Measurements from ENCODE around the gene PDE4B. TPM values are rescaled to one million over a fixed set of nuclear protein-coding genes. Genes with fewer than 3 reads are reported as not detected.

The PDE4B gene
- total RNA-seq, 4 donors from 2014 or later, result 5.5 to 13.6 (median 9.3) TPM

GRCh38 chr1:66074147-66074546 is 281.5 kb downstream of the PDE4B start:
- WGBS, 2 donors, result 83 to 85% methylated on average over 2 of the region's 2 CpGs
- no peak for DNase-seq (ENCODE audit: low spot score in 2 of 2)
- TF ChIP-seq, protein P1, sequence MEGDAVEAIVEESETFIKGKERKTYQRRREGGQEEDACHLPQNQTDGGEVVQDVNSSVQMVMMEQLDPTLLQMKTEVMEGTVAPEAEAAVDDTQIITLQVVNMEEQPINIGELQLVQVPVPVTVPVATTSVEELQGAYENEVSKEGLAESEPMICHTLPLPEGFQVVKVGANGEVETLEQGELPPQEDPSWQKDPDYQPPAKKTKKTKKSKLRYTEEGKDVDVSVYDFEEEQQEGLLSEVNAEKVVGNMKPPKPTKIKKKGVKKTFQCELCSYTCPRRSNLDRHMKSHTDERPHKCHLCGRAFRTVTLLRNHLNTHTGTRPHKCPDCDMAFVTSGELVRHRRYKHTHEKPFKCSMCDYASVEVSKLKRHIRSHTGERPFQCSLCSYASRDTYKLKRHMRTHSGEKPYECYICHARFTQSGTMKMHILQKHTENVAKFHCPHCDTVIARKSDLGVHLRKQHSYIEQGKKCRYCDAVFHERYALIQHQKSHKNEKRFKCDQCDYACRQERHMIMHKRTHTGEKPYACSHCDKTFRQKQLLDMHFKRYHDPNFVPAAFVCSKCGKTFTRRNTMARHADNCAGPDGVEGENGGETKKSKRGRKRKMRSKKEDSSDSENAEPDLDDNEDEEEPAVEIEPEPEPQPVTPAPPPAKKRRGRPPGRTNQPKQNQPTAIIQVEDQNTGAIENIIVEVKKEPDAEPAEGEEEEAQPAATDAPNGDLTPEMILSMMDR (IDR thresholded peaks at IDR 0.05), result no peak
- no peak for TF ChIP-seq POLR2A (IDR thresholded peaks at IDR 0.05)
- intact Hi-C loops (cut with DNase I; ENCODE audit: low total_unique reads), result no loop called here
- no peak overlapping the region for H3K4me3 ChIP-seq (ENCODE audit: low read depth, poor library complexity, severe bottlenecking)

DNA sequence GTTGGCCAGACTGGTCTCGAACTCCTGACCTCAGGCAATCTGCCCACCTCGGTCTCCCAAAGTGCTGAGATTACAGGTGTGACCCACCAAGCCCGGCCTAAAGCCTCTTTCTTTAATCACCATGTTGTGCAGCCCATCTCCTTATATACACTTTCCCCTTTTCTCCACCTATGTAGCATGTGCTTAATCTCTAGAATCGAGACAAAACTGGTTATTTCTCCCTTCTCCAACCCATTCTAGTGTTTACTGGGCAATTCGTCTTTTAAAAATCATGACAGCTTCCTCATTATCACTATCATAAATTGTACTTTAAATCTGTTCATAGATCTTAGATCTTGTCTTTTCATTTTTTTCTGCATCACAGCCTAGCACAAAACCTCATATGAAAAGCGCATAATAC is 285.7 kb downstream of the PDE4B start:
- DNase-seq (ENCODE audit: low spot score in 2 of 2), result no peak
- TF ChIP-seq, protein P1 (IDR thresholded peaks at IDR 0.05), result no peak
- no peak for TF ChIP-seq POLR2A (IDR thresholded peaks at IDR 0.05)
- H3K4me3 ChIP-seq (ENCODE audit: low read depth, poor library complexity, severe bottlenecking), result no peak overlapping the region
- intact Hi-C loops (cut with DNase I; ENCODE audit: low total_unique reads), result no loop called here
- 73 to 76% methylated on average over 6 of the region's 6 CpGs for WGBS, 2 donors

- no peak for DNase-seq (ENCODE audit: low spot score in 2 of 2)
- no peak overlapping the region for H3K4me3 ChIP-seq (ENCODE audit: low read depth, poor library complexity, severe bottlenecking)
- TF ChIP-seq, protein P1 (IDR thresholded peaks at IDR 0.05), result no peak
- TF ChIP-seq POLR2A (IDR thresholded peaks at IDR 0.05), result no peak
- WGBS, 2 donors, result 69% methylated on average over 3 of the region's 3 CpGs
- intact Hi-C loops (cut with DNase I; ENCODE audit: low total_unique reads), result no loop called here
Measured at GRCh38 chr1:66083003-66083402, 290.3 kb downstream of the PDE4B start.

GRCh38 chr1:66084442-66084841 is 291.7 kb downstream of the PDE4B start:
- H3K4me3 ChIP-seq (ENCODE audit: low read depth, poor library complexity, severe bottlenecking), result no peak overlapping the region
- TF ChIP-seq POLR2A (IDR thresholded peaks at IDR 0.05), result no peak
- TF ChIP-seq, protein P1 (IDR thresholded peaks at IDR 0.05), result no peak
- intact Hi-C loops (cut with DNase I; ENCODE audit: low total_unique reads), result no loop called here

DNA sequence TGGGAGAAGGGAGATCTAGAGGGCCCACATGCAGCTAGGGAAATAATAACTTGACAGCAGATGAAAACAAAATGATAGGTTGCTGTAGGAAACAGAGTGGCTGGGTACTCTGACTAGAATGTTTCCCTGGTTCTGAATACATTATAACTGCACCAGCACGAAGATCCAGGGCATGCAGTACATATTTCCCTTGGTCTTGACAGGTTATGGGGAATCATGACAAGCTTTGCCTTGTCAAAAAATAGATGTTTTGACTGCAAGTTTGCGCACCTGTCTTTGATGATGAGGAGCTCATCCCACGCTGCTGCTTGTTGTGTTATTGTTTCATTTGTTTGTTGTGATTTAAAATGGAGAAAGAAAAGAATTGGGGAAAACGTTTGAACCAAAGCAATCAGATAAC is 292.9 kb downstream of the PDE4B start:
- no peak for DNase-seq (ENCODE audit: low spot score in 2 of 2)
- WGBS, 2 donors, result 56 to 59% methylated on average over 4 of the region's 4 CpGs
- H3K4me3 ChIP-seq (ENCODE audit: low read depth, poor library complexity, severe bottlenecking), result no peak overlapping the region
- TF ChIP-seq, protein P1 (IDR thresholded peaks at IDR 0.05), result no peak
- no peak for TF ChIP-seq POLR2A (IDR thresholded peaks at IDR 0.05)
- intact Hi-C loops (cut with DNase I; ENCODE audit: low total_unique reads), result no loop called here

More at GRCh38 chr1:66084442-66084841, 291.7 kb downstream of the PDE4B start:
- no peak for DNase-seq (ENCODE audit: low spot score in 2 of 2)

DNA sequence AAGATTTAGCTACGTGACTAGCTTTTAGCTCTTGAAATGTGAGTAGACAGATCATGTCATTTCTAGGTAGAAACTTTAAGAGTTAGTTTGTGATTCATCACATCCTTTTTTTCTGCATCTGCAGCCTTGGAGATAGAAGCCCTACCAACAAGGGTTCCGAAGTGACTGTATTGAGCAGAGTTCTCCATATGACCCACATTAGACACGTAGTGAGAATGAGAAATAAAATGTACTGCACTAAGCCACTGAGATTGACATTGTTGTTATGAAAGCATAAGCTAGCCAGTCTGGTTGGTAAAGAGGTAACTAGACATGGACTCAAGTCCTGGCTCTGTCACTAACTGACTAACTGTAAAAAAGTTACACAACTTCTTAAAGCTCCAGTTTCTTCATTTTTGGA is 296.1 kb downstream of the PDE4B start:
- DNase-seq (ENCODE audit: low spot score in 2 of 2), result no peak
- no peak for TF ChIP-seq POLR2A (IDR thresholded peaks at IDR 0.05)
- TF ChIP-seq, protein P1 (IDR thresholded peaks at IDR 0.05), result no peak
- intact Hi-C loops (cut with DNase I; ENCODE audit: low total_unique reads), result no loop called here
- 71 to 79% methylated on average over 3 of the region's 3 CpGs for WGBS, 2 donors
- H3K4me3 ChIP-seq (ENCODE audit: low read depth, poor library complexity, severe bottlenecking), result no peak overlapping the region

All from lower leg skin (tissue), 4 donors.